ENCODE data around the gene CABCOCO1.

CABCOCO1 gene

DNA sequence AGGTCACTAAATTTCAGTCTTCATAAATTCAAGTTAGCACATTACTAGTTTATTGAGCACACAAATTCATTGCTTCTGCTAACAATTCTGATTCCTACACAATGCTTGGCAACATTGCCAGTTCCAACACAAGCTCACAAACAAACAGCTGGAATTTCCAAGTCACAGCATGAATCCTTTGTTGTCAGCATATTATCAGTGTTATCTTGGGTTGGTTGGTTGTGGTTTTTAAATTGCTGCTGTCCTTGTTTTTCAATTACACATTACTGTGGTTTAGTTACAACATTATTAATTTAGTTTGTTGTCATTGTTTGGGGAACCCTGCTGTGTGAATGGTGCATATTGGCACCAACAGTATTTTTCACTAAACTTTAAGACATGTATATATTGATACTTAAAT lies 152.8 kb downstream of the CABCOCO1 start (continued):
- TF ChIP-seq, protein P1, sequence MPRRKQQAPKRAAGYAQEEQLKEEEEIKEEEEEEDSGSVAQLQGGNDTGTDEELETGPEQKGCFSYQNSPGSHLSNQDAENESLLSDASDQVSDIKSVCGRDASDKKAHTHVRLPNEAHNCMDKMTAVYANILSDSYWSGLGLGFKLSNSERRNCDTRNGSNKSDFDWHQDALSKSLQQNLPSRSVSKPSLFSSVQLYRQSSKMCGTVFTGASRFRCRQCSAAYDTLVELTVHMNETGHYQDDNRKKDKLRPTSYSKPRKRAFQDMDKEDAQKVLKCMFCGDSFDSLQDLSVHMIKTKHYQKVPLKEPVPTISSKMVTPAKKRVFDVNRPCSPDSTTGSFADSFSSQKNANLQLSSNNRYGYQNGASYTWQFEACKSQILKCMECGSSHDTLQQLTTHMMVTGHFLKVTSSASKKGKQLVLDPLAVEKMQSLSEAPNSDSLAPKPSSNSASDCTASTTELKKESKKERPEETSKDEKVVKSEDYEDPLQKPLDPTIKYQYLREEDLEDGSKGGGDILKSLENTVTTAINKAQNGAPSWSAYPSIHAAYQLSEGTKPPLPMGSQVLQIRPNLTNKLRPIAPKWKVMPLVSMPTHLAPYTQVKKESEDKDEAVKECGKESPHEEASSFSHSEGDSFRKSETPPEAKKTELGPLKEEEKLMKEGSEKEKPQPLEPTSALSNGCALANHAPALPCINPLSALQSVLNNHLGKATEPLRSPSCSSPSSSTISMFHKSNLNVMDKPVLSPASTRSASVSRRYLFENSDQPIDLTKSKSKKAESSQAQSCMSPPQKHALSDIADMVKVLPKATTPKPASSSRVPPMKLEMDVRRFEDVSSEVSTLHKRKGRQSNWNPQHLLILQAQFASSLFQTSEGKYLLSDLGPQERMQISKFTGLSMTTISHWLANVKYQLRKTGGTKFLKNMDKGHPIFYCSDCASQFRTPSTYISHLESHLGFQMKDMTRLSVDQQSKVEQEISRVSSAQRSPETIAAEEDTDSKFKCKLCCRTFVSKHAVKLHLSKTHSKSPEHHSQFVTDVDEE (CRISPR knock-in tag; IDR thresholded peaks at IDR 0.05): no peak
- TF ChIP-seq ZNF70 (CRISPR knock-in tag; IDR thresholded peaks at IDR 0.05) (no peak), GLIS3 (CRISPR knock-in tag; IDR thresholded peaks at IDR 0.05) (no peak), TCF4 (CRISPR knock-in tag; IDR thresholded peaks at IDR 0.05; ENCODE audit: borderline replicate concordance) (no peak), ZC3H10 (CRISPR knock-in tag; IDR thresholded peaks at IDR 0.05) (no peak), ESRRG (CRISPR knock-in tag; IDR thresholded peaks at IDR 0.05) (no peak), ZFP3 (CRISPR knock-in tag; IDR thresholded peaks at IDR 0.05) (no peak), SNAI2 (CRISPR knock-in tag; IDR thresholded peaks at IDR 0.05) (no peak)

Data from SK-N-SH treated with all-trans-retinoic acid at 6 μM for 48 hours (cell line).